HG03159 (cell line): ENCODE results near the gene PTPRB.

ENCODE experiments used
- ATAC-seq: cut with Tn5 transposase; IDR thresholded peaks from one replicate; pipeline ENCODE4 v1.9.1; 2021; ENCODE audit warnings: mild to moderate bottlenecking, moderate library complexity; ENCODE audit not compliant: unreplicated experiment

Gene PTPRB

DNA sequence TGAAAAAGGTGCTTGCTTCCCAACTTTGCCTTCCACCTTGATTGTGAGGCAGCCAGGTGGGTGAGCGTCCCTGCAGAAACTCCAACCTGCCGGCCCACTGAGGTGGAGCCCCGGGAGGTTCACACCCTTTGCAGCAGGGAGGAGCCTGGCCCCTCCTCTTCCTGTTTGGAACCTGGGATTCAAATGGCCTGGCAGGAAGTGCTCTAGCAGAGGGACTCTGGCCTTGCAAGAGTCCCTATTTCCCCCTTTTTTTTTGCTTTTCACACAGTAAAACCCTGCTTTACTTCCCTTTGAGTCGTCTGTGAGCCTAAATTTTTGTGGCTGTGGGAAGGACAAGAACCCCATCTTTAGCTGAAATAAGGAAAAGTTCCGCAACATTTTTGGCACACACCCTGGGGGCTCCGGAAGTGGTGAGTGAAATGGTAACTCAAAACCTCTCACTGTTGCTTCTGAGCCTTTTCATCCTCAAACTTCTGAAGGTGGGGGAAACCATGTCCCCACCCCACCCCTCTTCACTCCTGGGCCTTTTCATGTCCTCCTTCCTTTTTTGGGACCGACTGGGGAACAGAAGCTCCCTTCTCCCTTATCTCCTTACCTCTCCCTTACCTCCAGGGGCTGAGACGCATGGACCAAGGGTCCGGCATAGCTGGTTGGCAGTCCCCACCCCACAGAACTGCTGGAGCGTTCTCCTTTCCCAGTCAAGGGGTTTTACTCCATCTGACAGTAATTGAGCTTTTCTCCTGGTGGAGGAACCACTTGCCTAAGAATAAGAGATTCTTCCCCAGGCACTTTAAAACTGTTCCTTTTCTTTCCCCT lies 169.1 kb downstream of the PTPRB start:
- ATAC-seq, result no peak

DNA sequence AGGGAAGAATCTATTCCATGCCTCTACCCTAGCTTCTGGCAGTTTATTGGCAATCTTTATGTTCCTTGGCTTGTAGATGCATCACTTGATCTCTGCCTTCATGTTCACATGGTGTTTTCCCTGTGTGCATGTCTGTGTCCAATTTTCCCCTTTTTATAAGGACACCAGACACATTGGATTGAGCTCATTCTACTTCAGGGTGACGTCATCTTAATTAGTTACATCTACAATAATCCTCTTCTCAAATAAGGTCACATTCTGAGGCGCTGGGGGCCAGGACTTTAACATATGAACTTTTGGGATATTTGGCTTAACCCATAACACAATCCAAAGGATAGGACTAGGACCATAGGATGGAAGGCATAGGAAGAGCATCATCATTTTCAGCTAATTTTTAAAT lies 169.8 kb downstream of the PTPRB start:
- ATAC-seq, result no peak

DNA sequence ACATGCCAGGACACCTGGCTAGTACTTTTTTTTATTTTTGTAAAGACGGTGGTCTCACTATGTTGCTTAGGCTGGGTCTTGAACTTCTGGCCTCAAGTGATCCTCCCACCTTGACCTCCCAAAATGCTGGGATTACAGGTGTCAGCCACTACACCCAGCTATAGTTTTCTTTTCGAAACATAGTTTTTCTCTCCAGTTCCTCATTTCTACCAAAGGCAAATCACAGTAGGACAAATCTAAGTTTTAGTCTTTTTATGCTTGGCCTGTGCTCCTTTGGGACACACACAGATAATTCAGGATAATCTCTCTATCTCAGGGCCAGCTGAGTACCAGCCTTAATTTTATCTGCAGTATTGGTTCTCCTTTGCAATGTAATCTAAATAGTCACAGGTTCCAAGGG lies 170.5 kb downstream of the PTPRB start:
- no peak for ATAC-seq
